D341Med (cell line): ENCODE results near the gene PPP1R2C.

Experiments
- DNase-seq: peaks from one replicate; pipeline ENCODE4 v3.0.0; 2012; ENCODE audit warnings: low spot score

PPP1R2C gene

GRCh38 chrX:42748067-42748850 is 29.7 kb downstream of the PPP1R2C start:
- DNase-seq, result no peak

GRCh38 chrX:42746606-42747005 is 31.4 kb downstream of the PPP1R2C start:
- no peak for DNase-seq

- DNase-seq, result no peak
Observed at GRCh38 chrX:42740456-42740855, 37.5 kb downstream of the PPP1R2C start.

GRCh38 chrX:42739741-42740140 is 38.2 kb downstream of the PPP1R2C start:
- no peak for DNase-seq

- no peak for DNase-seq
Observed at GRCh38 chrX:42739258-42739657, 38.7 kb downstream of the PPP1R2C start.

GRCh38 chrX:42738552-42738951 is 39.4 kb downstream of the PPP1R2C start:
- DNase-seq, result no peak

GRCh38 chrX:42735250-42735649 is 42.7 kb downstream of the PPP1R2C start:
- no peak for DNase-seq

- no peak for DNase-seq
Observed at GRCh38 chrX:42732506-42732905, 45.5 kb downstream of the PPP1R2C start.
